ENCODE results near the gene SORCS2. TPM values are rescaled to one million over a fixed set of nuclear protein-coding genes. Genes with fewer than 3 reads are reported as not detected.

SORCS2 gene
- total RNA-seq, 1 donor from 2014 or later = not detected

DNA sequence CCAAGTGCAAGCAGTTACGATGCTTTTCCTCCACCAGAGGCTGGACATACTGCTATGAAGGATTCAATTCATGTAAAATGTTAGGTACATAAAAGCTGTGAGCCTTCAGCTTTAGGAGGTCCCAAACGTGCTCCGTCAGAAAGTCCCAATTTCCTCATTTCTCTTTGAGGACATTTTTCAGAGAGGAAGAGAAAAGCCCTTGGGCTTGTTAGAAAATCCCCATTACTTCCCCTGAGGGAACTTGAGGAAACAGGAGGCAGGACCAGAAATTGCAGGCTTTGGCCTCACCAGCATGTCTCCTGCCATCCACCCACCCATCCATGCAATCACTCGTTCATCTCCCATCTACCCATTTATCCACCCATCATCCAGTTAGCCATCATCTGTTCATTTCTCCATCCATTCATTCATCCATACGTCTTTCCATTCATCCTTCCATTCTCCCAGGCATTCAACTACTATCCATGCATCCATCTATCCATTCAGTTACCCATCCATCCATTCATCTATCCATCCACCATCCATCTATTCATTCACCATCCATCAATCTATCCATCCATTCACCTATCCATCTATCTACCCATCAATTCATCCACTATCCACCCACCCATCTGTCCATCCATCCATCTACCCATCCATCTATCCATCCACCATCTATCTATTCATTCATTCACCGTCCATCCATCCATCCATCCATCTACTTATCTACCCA lies 523.8 kb downstream of the SORCS2 start:
- no peak for ATAC-seq (ENCODE audit: low read depth)
- TF ChIP-seq, protein P1, sequence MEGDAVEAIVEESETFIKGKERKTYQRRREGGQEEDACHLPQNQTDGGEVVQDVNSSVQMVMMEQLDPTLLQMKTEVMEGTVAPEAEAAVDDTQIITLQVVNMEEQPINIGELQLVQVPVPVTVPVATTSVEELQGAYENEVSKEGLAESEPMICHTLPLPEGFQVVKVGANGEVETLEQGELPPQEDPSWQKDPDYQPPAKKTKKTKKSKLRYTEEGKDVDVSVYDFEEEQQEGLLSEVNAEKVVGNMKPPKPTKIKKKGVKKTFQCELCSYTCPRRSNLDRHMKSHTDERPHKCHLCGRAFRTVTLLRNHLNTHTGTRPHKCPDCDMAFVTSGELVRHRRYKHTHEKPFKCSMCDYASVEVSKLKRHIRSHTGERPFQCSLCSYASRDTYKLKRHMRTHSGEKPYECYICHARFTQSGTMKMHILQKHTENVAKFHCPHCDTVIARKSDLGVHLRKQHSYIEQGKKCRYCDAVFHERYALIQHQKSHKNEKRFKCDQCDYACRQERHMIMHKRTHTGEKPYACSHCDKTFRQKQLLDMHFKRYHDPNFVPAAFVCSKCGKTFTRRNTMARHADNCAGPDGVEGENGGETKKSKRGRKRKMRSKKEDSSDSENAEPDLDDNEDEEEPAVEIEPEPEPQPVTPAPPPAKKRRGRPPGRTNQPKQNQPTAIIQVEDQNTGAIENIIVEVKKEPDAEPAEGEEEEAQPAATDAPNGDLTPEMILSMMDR (IDR thresholded peaks at IDR 0.05) = no peak
- Mint-ChIP-seq H3K36me3 (ENCODE audit: low read depth) (no peaks in the 10 kb centered on the region), H3K27ac (no peak overlapping the region), H3K9me3 (no peaks in the 10 kb centered on the region), H3K4me3 (no peak overlapping the region), H3K4me1 (no peaks in the 10 kb centered on the region), H3K27me3 (peaks cover 8% of the 10 kb centered on the region)
- CTCF ChIA-PET = no interaction called here
- no peak for DNase-seq
- intact Hi-C loops (cut with micrococcal nuclease) = loop anchor here (5.0 kb wide), 1 partner anchor 994 kb away; no protein-coding TSS in a partner anchor
- POLR2A ChIA-PET = no interaction called here

DNA sequence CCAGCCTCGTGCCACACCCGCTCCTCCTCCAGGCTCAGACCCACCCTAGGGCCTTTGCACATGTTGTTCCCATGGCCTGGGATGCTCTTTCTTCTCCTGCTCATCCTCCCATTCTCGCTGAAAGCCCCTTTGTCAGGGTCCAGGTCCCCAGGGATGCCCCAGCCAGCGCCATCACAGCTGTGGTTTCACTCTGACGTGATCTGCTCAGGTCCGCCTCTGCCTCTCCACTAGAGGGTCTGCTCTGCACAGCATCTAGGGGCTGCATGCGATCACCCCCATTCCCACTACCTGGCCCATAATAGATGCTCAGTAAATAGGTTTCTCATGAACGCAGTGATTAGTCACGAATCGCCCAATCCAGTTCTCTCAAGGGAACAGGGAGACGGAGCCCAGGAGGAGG lies 524.8 kb downstream of the SORCS2 start:
- DNase-seq (no peak), ATAC-seq (ENCODE audit: low read depth) (no peak)
- POLR2A ChIA-PET = no interaction called here
- no peaks in the 10 kb centered on the region for H3K9me3 Mint-ChIP-seq
- H3K36me3 Mint-ChIP-seq (ENCODE audit: low read depth) = no peaks in the 10 kb centered on the region
- CTCF ChIA-PET = no interaction called here
- H3K4me3 Mint-ChIP-seq = no peak overlapping the region
- intact Hi-C loops (cut with micrococcal nuclease) = loop anchor here (5.0 kb wide), 1 partner anchor 995 kb away; no protein-coding TSS in a partner anchor
- TF ChIP-seq, protein P1 (IDR thresholded peaks at IDR 0.05) = no peak
- no peaks in the 10 kb centered on the region for H3K4me1 Mint-ChIP-seq
- no peak overlapping the region for H3K27ac Mint-ChIP-seq
- H3K27me3 Mint-ChIP-seq = peaks cover 8% of the 10 kb centered on the region

DNA sequence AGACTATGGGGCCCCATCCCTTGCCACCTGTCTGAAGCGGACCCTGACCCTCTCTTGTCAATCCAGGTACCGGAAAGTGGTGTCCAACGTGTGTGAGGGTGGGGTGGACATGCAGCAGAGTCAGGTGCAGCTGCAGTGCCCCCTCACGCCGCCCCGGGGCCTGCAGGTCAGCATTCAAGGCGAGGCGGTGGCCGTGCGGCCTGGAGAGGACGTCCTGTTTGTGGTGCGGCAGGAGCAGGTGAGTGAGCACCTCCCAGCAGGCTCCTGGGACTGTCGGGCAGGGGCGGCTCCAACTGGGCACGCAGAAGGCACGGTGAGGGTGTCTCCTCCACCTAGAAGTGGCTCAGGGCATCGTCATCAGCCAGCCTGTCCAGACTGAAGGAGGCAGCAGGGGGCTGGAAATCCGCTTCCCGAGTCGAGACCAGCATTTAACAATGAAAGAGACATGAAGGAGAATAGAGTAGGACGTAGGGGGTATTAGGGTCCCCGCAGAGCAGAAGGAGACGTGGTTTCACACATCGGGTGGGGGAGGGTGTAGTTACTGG lies 525.7 kb downstream of the SORCS2 start:
- ATAC-seq (ENCODE audit: low read depth) = no peak
- intact Hi-C loops (cut with micrococcal nuclease) = loop anchor here (5.0 kb wide), 1 partner anchor 996 kb away; no protein-coding TSS in a partner anchor
- Mint-ChIP-seq H3K4me3 (no peak overlapping the region), H3K27ac (no peak overlapping the region), H3K9me3 (no peaks in the 10 kb centered on the region), H3K4me1 (no peaks in the 10 kb centered on the region), H3K36me3 (ENCODE audit: low read depth) (no peaks in the 10 kb centered on the region), H3K27me3 (peaks cover 10% of the 10 kb centered on the region)
- TF ChIP-seq, protein P1 (IDR thresholded peaks at IDR 0.05) = no peak
- CTCF ChIA-PET = no interaction called here
- POLR2A ChIA-PET = no interaction called here
- DNase-seq = no peak

DNA sequence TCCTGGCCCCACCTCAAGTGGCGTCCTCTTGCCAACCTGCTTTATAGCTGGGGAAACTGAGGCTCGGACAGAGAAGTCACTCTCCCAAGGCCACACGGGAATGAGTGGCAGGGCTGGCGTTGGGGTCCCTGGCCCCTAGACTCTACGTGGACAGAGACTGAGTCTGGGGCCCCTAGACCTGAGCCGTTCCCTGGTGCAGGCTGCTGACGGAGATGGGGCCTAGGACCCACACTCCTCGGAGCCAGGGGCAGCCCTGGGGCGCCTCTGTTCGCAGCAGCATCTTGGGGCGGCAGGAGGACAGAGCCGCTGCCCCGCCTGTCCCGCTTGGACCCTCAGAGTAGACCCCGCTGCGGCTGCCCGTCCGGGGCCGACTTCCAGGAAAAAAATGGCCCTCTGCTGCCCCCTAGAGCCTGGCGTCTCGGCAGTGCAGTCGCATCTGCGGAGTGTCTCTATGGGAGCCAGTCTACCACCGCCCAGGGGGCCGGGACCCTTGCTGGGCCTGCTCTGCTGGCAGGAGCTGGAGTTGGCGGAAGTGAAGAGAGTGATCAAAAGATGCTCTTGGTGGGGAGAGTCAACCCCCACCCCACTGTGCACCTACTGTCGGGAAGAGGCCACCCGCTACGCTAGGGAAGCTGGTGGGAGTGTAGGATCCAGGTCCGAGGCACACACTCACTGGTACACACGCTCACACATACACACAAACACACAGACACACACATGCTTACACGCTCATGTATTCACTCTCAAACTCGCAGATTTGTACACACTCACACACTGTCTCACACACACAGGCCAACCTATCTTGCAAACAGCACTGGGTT lies 527.2 kb downstream of the SORCS2 start:
- H3K27me3 Mint-ChIP-seq = peaks cover 10% of the 10 kb centered on the region
- intact Hi-C loops (cut with micrococcal nuclease) = loop anchor here (5.0 kb wide), 1 partner anchor 997 kb away; no protein-coding TSS in a partner anchor

More for the DNA sequence above, 527.2 kb downstream of the SORCS2 start:
- ChIA-PET POLR2A (no interaction called here), CTCF (no interaction called here)
- Mint-ChIP-seq H3K9me3 (peaks cover 4% of the 10 kb centered on the region), H3K4me3 (no peak overlapping the region), H3K36me3 (ENCODE audit: low read depth) (no peaks in the 10 kb centered on the region), H3K27ac (no peak overlapping the region), H3K4me1 (no peaks in the 10 kb centered on the region)
- no peak for ATAC-seq (ENCODE audit: low read depth)
- TF ChIP-seq, protein P1 (IDR thresholded peaks at IDR 0.05) = no peak
- no peak for DNase-seq

Measured in activated B cell treated with CpG ODN at 0.5 μM for 24 hours (primary cell).